Measurements from ENCODE around the gene SORBS1. TPM values are rescaled to one million over a fixed set of nuclear protein-coding genes. Genes with fewer than 3 reads are reported as not detected.

The SORBS1 gene
- total RNA-seq, 4 donors from 2014 or later: 21.5 to 65.8 (median 30.1) TPM

GRCh38 chr10:95505641-95506040 lies 55.5 kb downstream of the SORBS1 start:
- Histone ChIP-seq H3K27ac (no peak overlapping the region), H3K4me3 (replicated peaks in 1 of 3) (no peak overlapping the region), H3K36me3 (no peaks in the 10 kb centered on the region), H3K27me3 (no peaks in the 10 kb centered on the region), H3K9me3 (no peaks in the 10 kb centered on the region), H3K4me1 (peaks cover 5% of the 10 kb centered on the region in 2 donors)
- no peak for TF ChIP-seq CTCF (IDR thresholded peaks at IDR 0.05)
- TF ChIP-seq POLR2A (IDR thresholded peaks at IDR 0.05): no peak
- 72 to 73% methylated on average over 3 of the region's 3 CpGs for WGBS, 2 donors
- no peak for DNase-seq
- intact Hi-C loops (cut with DNase I): no loop called here

GRCh38 chr10:95505084-95505610 lies 56.0 kb downstream of the SORBS1 start:
- intact Hi-C loops (cut with DNase I): no loop called here
- Histone ChIP-seq H3K27me3 (no peaks in the 10 kb centered on the region), H3K27ac (no peak overlapping the region), H3K4me1 (peaks cover 5% of the 10 kb centered on the region in 2 donors), H3K4me3 (replicated peaks in 1 of 3) (no peak overlapping the region), H3K36me3 (no peaks in the 10 kb centered on the region), H3K9me3 (no peaks in the 10 kb centered on the region)
- DNase-seq: no peak
- WGBS, 2 donors: 27% methylated on average over 5 of the region's 5 CpGs
- TF ChIP-seq CTCF (IDR thresholded peaks at IDR 0.05) (no peak), POLR2A (IDR thresholded peaks at IDR 0.05) (no peak)

DNA sequence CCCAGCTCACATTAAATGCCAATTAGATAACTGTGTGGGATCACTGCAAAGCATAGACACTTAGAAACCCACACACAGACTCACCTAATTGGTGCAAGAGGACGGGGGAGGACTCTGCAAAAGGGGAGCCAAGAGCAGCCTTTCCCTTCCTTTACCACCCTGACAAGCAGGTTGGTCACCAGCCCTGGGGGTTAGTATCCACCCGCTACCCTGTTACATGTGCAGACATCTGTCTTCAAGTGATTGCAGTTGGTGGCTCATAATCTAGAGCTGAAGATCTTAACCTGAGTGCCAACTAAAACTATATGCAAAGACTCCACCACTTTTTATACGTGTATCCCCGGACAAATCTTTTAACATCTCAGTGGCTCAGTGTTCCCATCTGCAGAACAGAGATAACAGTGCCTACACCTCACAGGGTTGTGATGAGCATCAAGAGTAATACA lies 56.9 kb downstream of the SORBS1 start:
- H3K27ac ChIP-seq: no peak overlapping the region
- H3K4me1 ChIP-seq: peaks cover 5 to 11% of the 10 kb centered on the region in 2 donors
- H3K4me3 ChIP-seq (replicated peaks in 1 of 3): no peak overlapping the region
- intact Hi-C loops (cut with DNase I): loop anchor here (5.0 kb wide), 1 partner anchor 33 kb away; no protein-coding TSS in a partner anchor
- WGBS, 2 donors: 91 to 94% methylated on average over 4 of the region's 4 CpGs
- no peak for DNase-seq
- no peak for TF ChIP-seq POLR2A (IDR thresholded peaks at IDR 0.05)
- TF ChIP-seq CTCF (IDR thresholded peaks at IDR 0.05): no peak
- no peaks in the 10 kb centered on the region for H3K36me3 ChIP-seq
- no peaks in the 10 kb centered on the region for H3K27me3 ChIP-seq
- H3K9me3 ChIP-seq: no peaks in the 10 kb centered on the region

DNA sequence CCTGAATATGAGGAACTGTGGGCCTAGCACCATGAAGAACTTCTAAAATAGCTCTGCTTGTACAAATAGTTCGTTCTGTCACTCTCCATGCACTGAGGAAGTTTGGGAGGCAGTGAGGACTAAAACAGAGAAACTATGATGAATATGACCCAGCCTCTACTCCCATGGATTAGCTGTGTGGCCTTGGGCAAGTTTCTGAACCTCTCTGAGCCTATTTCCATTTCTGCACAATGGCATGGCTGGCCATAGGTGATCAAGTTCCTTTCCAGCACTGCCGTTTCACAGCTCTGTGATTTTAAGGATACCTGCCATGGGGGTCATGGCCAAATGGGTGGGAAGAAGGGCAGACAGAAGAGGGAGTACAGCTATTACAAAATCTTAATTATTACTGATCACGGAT lies 57.6 kb downstream of the SORBS1 start:
- no peak overlapping the region for H3K4me3 ChIP-seq (replicated peaks in 1 of 3)
- no peak for DNase-seq
- no peak overlapping the region for H3K27ac ChIP-seq
- H3K27me3 ChIP-seq: no peaks in the 10 kb centered on the region
- H3K4me1 ChIP-seq: peaks cover 0 to 11% of the 10 kb centered on the region in 2 donors
- no peaks in the 10 kb centered on the region for H3K36me3 ChIP-seq
- TF ChIP-seq CTCF (IDR thresholded peaks at IDR 0.05): no peak
- no peak for TF ChIP-seq POLR2A (IDR thresholded peaks at IDR 0.05)
- intact Hi-C loops (cut with DNase I): loop anchor here (5.0 kb wide), 1 partner anchor 34 kb away; no protein-coding TSS in a partner anchor
- H3K9me3 ChIP-seq: no peaks in the 10 kb centered on the region
- 82 to 85% methylated on average over 3 of the region's 3 CpGs for WGBS, 2 donors

DNA sequence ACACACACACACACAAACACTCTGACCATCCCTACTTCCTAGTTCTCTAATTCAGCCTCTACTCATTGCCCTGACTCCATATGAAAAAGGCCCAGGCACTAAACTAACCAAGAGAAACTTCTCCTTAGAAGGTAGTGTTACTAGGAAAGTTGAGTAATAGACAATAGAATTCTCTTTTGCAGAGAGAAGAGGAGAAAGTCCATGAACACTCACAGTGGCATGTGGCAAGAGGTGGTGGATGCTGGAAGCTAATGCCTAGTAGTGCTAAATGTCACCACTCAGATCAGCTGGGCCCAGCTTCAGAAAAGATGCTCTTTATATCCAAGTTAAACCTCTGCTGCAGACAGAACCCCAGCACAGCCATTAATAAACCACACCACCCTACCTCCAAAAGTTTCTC lies 58.2 kb downstream of the SORBS1 start:
- no peak overlapping the region for H3K27ac ChIP-seq
- no peak for DNase-seq
- H3K9me3 ChIP-seq: no peaks in the 10 kb centered on the region
- intact Hi-C loops (cut with DNase I): loop anchor here (5.0 kb wide), 1 partner anchor 34 kb away; no protein-coding TSS in a partner anchor
- peaks cover 0 to 11% of the 10 kb centered on the region in 2 donors for H3K4me1 ChIP-seq
- no peaks in the 10 kb centered on the region for H3K27me3 ChIP-seq
- no peaks in the 10 kb centered on the region for H3K36me3 ChIP-seq
- no peak overlapping the region for H3K4me3 ChIP-seq (replicated peaks in 1 of 3)
- TF ChIP-seq POLR2A (IDR thresholded peaks at IDR 0.05) (no peak), CTCF (IDR thresholded peaks at IDR 0.05) (no peak)
